Heart left ventricle (tissue), 13 donors: Measurements from ENCODE around the gene STK24.

Experiments
- CTCF ChIP-seq, 12 donors: fragments of 200-600 bp; sonication (generic) in 4 of 12; IDR thresholded peaks; one replicate each; pipeline versions ENCODE4 v1.5.0 to v1.8.0; 2018 to 2022; ENCODE audit warnings: antibody characterized with exemption in 12 of 12, mild to moderate bottlenecking in 5 of 12
- POLR2A ChIP-seq, 2 donors: fragments of 450-650 bp; IDR thresholded peaks; one replicate each; pipeline ENCODE4 v1.6.1; 2017; ENCODE audit warnings: antibody characterized with exemption in 2 of 2, mild to moderate bottlenecking in 2 of 2, moderate library complexity in 2 of 2
- donor health status: ischemic (EF 13 %, LVEDD 7.1; RV severe dilation, severe dysfunction).
- donor health status: DM: no; HTN: yes; CAD: no.
- donor health status: DM: no; HTN: no; CAD: no.
- donor health status: ischemic (EF 25% LVEDD 6.9; RV normal size, moderate dysfunction).
- donor health status: ischemic (EF 25% LVEDD 5.7; RV mildly dilated, moderate dysfunction).
- donor health status: ischemic (EF 35%, LVEDD 5.7; RV mildly dilated, moderate dysfunction).
- donor health status: nonischemic (EF 11% LVEDD 7.7; RV severe dilation, severe dysfunction).
- donor health status: DM: yes; HTN: yes; CAD: no.
- donor health status: PGD.
- donor health status: ischemic (EF 29% LVEDD 5.4; RV normal size, mild dysfunction).
- donor health status: nonischemic (EF 23%, LVEDD 6.1; RV moderate dilation, normal function).

GRCh38 chr13:98504371-98504963 lies 72.4 kb downstream of the STK24 start:
- TF ChIP-seq CTCF (IDR thresholded peaks at IDR 0.05) = no peak
- TF ChIP-seq POLR2A (IDR thresholded peaks at IDR 0.05) = no peak
